Limb (tissue), 2 donors: Measurements from ENCODE around the gene NAAA.
"Not testable (repeated sequence)": the region's sequence is repeated elsewhere in the genome, so short reads cannot be mapped to it uniquely, and the experiment has no call there.

Source experiments
- DNase-seq, 2 donors: peaks; one replicate each; pipeline ENCODE4 v3.0.0-alpha.2; 2016; ENCODE audit errors: extremely low spot score in 2 of 2

NAAA gene

DNA sequence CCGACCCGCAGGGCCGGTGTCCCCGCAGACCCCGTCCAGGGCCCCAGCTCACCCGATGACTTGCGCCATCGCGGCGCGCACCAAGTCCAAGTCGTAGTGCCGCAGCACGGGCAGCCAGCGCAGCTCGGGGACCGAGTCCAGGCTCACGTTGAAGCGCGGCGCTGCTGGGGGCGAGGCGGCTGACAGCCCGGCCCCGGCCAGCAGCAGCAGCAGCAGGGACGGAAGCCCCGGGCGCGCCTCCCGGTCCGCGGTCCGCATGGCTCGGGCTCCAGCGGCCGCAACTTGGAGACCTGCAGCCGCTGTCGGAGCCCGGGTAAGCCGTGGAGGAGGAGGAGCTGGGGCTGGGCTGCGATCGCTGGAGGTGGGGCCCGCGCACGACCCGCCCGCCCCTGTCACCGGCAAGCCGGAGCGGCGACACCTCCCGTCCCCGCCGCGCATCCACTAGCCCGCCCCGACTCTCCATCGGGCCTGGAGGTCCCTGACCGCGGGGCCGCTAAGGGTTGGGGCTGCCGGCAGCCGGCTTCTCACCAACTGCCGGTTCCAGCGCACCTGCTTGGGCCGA, at the start of gene NAAA:
Gene NAAA, minus strand, starts transcription at position 322 of the 562 bp plus-strand sequence. Its CDS starts 64 bp downstream, at position 258.
- peak; percentile 73 to 84 for DNase-seq

DNA sequence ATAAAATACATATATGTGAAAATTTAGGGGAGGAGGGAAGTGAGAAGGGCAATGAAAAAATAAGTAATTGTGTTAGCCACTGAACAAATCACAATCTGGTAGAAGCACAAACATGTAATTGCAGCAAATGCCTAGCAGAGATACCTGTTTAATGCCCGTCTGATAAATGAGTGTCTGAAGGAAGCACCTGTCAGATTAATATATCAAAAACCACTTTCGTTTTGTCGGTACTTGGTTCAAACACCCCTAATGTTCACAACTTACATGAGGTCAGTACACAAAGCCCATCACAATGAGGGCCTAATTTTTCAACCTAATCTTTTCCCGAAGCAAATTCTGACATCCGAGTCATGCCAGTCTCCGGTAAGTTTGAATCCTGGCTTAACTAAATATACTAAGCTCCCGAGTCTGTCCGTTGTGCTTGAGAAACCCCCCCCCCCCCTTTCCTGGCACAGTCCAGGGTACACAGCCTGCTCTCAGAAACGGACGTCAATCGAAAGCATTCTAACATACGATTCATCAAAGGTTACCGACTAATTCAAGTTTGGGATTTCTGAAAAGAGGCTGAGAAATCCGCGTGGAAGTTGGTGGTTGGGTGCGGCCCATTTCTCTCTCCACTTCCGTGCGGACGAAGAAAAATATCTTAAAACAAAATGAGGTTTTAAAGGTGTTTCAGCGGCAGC, 49.2 kb upstream of the NAAA start:
- DNase-seq: no peak

GRCh38 chr4:75985116-75985515, 44.3 kb upstream of the NAAA start:
- DNase-seq: no peak

DNA sequence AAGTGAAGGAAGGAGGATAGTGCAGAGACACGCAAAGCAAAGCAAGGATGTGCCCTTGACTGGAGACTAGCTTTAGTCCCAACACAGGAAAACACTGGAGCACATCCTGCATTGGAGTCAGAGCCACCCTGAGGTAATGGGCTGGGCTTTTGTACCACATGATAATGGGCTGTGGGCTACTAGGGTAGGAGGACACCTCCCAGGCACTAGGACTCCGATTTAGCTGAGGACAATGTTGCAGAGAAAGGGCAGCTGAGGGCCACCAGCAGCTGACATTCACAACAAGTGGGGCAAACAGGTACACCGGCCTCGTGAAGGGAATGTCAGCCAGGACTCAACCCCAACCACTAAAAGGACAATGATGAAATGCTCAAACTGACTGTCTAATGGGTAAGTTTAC, 39.8 kb upstream of the NAAA start:
- no peak for DNase-seq

- no peak for DNase-seq
These were observed 35.4 kb upstream of the NAAA start for GRCh38 chr4:75976177-75976576.

- no peak for DNase-seq
These were observed 33.0 kb upstream of the NAAA start for GRCh38 chr4:75973766-75974165.

DNA sequence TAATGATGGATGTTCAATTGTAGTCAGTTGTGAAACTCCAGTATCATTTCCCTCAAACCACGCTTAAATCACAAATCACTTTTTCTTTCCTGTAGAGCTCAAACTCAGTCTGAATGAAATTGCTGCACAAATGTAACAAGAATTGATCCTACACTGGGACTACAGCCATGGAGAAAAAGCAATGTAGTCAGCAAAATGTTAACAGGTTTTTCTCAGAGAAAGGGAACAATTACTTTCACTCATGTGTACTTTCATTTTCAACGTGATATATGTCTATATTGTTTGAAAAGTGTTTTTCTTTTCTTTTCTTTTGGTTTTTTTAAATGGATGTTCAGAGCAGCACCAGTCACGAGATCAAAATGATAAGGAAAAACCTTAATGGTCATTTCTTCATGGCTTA, 27.3 kb upstream of the NAAA start:
- no peak for DNase-seq

GRCh38 chr4:75963558-75963957, 22.7 kb upstream of the NAAA start:
- DNase-seq: no peak

DNA sequence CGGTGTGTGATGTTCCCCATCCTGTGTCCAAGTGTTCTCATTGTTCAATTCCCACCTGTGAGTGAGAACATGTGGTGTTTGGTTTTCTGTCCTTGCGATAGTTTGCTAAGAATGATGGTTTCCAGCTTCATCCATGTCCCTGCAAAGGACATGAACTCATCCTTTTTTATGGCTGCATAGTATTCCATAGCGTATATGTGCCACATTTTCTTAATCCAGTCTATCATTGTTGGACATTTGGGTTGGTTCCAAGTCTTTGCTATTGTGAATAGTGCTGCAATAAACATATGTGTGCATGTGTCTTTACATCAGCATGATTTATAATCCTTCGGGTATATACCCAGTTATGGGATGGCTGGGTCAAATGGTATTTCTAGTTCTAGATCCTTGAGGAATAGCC, 21.3 kb upstream of the NAAA start:
- DNase-seq: not testable (repeated sequence)

DNA sequence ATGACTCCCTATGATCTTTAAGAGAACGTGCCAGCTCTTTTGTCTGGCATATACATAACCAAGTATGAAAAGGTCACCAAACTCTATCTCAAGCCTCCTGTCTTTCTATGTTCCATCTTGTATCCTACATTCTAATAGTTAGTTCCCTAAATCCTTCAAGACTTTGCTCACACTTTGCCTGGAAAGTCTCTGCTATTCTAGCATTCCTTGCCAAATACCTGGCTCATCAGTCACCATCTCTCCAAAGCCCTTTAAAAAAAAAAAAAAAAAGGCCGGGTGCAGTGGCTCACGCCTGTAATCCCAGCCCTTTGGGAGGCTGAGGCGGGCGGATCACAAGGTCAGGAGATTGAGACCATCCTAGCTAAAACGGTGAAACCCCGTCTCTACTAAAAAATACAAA, 17.7 kb upstream of the NAAA start:
- not testable (repeated sequence) for DNase-seq

DNA sequence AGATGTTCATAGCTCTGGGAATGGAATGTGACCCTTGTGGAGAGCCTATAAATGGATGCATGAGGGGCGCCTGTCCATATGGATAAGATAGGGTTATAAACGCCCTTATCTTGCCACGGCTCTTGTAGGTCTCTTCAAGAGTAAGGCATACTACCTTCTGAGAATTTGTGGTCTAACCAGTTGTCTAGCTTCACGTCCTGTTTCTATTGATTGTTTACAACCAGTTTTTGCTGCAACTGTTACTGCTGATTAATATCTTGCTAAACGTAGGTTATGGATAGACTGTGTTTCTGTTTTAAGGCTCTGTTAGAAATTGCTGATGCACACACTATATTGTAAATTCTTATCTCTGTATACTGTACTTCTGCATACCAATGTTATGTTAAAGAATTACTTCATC, 14.0 kb upstream of the NAAA start:
- not testable (repeated sequence) for DNase-seq

DNA sequence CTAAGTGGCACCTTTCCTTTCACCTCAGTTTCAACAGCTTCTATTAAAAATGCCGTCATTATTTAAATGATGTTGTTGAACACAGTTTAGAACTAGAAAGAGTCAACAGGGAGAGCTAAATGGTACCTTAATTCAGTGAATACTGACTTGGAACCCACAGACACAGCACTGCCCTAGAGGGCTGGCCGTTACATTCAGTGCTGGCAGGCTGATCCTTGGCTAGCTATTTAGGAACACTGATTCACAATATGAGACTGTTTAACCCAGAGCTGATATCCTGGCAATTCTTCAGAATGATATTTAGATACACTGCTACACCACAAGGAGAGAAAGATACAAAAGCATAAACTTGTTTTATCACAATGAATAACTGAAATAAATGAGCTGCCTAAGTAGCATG, 12.7 kb upstream of the NAAA start:
- no peak for DNase-seq

DNA sequence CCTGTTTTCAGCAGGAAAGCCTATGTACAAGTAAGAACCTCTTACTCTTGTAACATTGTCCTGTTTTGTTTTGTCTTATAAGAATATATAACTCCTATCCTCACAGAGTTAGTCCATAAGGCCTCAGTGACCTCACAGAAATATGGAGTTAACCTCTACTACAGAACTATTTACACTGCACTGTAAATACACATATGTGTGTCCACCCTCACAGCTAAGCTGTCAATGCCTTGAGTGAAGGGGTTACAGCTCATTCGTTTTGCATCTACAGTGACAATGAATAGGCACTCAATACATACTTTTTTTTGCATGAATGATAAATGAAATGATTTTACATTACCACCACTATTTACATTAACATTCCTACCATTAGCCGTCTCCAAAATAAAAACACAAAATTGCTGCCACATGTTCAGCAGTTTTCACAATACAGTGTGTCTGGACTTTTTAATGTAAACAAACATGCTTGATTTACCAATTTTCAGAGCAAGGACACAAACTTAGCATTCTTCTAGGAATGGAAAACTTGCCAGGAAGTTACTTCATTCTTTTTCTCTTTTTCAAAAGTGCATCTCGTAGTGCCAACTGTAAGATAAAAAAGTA, 9.5 kb upstream of the NAAA start:
- DNase-seq: no peak

- no peak for DNase-seq
These were observed 8.1 kb upstream of the NAAA start for GRCh38 chr4:75948822-75949444.

GRCh38 chr4:75939890-75940691, 722 bp downstream of the NAAA start:
- peak; percentile 37 to 77 for DNase-seq

GRCh38 chr4:75935628-75936027, 5.2 kb downstream of the NAAA start:
- no peak for DNase-seq

DNA sequence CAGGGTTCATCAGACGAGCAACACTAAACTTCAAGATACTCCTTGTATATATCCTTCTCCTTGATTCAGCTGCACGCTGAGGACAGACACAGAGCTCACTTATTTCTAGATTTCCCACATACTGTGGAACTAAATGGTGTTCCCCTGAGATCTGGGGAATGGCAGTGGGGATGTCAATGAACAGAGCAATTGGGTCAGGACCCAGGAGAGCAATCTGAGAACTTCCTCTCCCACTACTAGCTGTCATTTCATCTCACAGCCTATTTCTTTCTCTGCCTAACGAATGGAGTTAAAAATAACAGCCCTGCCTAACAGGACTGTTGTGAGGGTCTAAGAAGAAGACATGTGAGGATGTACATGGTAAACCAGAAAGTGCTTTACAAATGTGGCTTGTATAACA, 10.7 kb downstream of the NAAA start:
- no peak for DNase-seq

DNA sequence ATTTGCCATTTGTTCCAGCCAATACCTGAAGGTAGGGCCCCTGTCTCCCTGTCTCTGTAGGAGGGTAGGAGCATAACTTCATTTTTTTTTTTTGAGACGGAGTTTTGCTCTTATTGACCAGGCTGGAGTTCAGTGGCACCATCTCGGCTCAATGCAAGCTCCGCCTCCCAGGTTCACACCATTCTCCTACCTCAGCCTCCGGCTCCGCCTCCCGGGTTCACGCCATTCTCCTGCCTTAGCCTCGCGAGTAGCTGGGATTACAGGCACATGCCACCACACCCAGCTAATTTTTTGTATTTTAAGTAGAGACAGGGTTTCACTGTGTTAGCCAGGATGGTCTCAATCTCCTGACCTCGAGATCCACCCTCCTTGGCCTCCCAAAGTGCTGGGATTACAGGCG, 15.9 kb downstream of the NAAA start:
- not testable (repeated sequence) for DNase-seq

DNA sequence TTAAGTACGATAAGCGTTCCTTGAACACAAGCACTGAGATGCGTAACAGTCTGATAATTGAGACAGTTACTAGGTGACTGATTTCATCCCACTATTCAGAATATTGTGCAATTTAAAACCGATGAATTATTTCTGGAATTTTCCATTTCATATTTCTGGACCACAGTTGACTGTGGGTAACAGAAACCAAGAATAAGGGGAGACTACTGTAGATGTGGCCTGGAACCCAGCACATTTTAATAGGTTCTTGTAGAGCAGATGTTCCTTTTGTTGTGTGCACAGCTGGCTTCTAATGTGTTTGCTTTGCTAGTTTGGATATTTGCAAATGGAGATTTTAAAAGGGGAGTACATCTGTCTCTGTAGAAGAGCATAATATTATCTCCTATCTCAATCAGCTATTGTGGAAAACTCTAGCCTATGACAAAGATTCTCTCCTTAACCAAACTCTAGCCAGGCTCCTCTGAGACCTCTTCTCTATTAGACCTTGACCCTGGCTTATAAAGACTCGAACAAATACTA, 16.4 kb downstream of the NAAA start:
- DNase-seq: no peak

DNA sequence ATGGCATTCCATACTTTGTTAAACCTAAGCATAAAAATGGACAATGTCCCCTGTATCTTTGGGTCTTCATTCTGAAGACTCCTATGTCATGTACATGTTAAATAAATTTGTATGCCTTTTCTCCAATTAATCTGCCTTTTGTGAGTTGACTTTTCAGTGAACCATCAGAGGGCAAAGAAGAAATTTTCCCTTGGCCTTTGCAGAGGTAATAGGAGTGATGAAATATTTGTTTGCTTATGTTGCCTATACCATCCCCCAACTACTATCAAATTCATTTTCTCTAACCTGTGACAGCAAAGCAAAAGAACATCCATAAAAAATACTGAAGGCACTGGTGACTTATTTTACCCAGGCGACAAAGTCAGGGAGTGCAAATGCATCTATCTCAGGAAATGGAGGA, 18.2 kb downstream of the NAAA start:
- no peak for DNase-seq

DNA sequence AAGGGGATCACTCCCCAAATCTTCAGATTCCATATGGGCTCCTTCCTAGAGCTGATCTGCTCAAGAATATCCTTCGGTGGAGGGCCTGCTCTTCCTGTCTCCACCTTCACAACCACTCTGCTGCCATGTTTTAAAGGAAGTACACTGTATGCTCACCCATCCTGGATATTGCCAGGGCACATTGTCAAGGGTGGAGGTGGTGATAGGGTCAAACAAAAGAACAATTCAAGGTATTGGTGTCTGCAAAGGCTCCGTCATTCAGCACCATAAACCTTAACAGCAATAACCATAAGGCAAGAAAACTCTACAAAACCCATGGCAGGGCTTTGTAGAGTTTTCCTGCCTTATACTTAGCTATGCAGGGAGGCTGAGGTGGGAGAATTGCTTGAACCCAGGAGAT, 18.9 kb downstream of the NAAA start:
- no peak for DNase-seq

- no peak for DNase-seq
These were observed 20.5 kb downstream of the NAAA start for GRCh38 chr4:75920327-75920726.
